ENCODE results near the gene RASAL3.

RASAL3 gene

DNA sequence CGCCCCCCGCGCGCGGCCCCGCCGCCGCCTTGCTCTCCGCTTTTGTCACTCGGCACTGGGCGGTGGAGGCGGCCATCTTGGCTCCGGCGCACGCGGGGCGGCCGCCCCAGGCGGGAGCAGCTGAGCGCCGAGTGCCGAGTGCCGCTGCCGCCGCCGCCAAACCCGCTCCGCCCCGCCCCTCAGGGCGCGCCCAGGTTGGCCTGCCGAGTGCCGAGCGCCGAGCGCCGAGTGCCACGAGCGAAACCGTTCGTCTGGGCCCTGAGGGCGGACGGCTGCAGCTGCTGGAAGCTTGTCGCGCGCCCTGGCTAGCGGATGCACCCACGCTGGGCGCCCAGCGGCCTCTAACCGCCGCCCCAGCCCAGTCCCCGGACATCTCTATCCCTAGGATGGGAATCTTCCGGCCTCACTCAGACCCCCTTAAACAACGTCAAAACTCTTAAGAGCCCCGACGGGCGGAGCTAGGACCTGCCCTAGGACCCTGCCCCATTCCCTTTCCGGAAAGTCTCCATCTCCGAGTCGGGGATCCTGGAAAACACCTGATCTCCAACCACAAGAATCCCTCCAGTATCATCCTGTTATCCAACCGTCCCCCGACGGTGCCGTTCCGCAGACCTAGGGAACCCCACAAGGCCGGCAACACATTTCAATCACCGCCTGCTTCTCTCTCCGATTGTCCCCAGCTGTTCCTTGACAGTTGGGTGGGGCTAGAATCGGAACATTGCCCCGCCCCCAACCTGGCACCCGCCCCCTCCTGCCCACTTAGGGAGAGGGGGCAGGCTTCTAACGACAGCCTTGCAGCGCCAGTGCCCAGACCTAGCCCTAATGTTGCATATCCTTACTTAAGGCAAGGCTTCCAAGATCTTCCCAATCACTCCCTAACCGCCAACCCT, 31.5 kb downstream of the RASAL3 start:
- peak; percentile 81 to 82 for DNase-seq

DNA sequence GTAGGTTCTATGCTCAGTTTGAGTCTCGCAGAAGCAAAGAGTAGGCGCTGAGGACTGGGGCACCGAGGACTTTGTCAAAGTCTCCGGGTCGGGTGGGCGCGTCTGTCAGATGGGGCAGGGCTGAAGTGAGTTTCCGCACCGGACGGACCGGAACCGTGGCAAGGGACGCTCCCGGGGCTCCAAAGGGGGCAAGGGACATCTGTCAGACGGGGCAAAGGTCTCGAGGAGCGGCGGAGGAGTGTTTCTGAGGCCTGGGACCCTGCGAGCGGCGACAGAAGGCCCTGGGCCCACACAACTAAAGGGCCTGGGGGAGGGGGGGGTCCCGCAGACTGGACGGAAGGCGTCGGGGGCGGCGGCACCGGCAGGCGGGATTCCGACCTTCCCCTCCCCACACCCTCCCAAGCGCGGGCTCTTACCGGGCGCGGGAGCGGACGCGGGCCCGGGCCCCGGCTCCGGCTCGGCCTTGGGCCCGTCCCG, 32.3 kb downstream of the RASAL3 start:
- no peak for DNase-seq

DNA sequence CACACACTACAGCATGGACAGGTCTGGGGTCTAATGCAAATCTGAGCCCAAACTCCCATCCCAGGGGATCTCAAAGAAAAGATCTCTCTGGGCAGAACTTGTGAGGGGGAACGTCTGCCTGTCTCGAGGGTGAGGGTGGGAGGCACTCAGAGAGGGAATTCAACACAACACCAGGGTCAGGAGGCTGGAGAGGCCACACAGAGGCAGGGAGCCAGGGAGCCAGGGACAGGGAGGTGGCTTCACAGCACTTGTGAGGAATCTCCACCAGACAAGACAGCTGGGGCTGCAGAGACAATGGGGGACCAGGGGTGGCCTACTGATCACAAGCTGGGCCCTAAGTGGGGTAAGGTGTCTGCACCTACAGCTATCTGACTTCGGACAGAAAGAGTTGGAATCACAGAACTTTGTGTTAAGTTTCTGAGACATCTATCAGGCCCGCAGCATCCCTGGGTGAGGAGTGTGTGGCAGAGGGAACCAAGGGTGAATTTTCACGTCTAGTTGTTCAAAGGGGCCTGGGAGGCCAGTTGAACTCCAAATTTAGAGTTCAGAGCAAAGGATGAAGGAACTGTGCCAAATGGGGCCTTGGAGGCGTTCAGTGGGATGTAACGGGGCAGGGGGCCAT, 32.8 kb downstream of the RASAL3 start:
- DNase-seq: no peak

DNA sequence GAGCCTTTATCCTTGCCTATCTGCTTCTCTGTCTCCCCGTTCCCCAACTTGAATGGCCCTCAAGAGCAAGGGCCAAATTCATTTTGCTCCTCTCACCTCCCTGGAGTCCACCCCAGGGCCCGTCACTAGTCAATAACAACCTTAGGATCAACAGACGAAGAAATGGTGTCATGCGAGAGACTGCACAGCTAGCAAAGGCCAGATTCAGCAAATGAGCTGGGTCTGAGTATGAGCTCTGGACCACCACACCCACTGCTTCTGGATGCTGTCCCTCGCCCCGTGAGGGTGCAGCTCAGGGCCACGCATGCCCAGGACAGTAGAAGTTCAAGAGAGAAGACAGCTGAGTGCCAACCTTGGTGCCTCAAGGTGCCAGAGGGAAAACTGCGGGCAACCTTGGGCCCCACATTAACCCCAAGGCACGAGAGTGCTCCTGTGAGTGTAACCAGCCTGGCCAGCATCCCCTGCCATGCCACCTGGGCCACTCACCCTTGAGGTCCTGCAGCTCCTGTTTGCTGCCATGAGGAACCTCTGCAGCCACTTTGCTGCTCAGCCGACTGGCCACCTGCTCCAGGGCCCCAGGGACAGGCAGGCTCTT, 33.7 kb downstream of the RASAL3 start:
- no peak for DNase-seq

DNA sequence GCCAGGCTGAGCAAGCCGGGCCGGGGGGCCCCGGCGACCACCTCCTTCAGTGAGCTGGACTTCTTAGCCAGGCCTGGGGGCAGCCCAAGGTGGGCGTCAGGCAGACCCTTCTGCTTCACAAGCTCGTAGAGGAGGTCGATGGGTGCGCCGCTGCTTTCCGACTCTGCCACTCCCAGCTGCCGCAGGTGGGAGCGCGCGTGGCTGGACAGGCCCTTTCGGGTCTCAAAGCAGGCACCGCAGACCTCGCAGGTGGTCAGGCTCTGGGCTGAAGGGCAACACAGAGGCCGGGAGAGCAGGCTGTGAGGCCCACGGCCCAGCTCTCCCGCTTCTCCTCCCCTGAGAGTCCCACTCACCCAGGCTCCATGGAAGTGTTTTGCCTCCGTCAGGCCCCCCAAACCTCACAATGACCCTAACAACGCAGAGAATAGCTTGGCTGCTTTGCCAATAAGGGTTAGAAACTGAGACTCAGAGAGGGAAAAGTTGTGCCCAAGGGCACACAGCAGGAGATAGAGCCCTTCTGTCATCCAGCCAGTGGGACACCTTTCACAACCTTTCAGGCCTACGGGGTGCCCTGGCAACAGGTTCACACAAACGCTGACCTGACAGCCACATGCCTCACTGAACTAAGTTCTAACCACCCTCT, 34.4 kb downstream of the RASAL3 start:
- DNase-seq: no peak

DNA sequence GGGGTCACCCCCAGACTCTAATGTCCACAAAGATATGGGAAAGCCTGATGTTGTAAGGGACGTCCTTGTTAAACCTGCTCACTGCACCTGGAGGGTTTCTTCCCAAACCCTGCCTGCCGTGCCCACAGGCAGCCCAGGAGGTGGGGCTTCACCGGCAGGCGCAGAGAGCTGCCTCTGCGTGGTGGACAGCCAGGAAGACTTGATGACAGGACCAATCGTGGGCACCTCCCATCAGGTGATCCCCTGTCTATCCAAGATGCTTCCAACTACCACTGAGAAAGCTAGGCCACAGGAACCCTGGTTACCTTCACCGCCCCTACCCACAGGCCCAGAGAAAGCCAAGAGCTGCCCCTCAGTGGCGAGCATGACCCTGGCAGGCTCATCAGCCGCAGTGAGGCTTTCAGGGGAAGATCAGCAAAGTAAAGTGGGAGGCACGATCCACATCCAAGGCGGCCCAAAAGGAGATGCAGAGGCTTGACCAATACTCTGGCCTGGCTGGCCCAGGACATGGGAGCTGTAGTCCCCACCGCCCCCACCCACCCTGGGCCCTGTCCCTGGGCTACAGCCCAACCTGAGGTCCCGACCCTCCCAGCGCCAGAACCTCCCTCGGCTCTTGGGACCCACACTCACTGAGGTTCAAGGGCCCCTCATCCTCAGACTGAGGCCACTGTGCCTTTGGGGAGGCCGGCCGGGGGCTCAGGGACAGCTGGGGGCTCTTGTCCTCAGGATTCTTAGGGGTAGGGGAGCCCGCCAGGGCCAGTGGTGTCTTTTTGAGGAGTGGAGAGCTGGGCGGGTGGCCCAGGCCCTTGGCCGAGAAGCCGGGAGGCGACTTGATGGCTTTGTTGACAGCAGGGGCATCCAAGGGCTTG, 35.2 kb downstream of the RASAL3 start:
- DNase-seq: no peak

DNA sequence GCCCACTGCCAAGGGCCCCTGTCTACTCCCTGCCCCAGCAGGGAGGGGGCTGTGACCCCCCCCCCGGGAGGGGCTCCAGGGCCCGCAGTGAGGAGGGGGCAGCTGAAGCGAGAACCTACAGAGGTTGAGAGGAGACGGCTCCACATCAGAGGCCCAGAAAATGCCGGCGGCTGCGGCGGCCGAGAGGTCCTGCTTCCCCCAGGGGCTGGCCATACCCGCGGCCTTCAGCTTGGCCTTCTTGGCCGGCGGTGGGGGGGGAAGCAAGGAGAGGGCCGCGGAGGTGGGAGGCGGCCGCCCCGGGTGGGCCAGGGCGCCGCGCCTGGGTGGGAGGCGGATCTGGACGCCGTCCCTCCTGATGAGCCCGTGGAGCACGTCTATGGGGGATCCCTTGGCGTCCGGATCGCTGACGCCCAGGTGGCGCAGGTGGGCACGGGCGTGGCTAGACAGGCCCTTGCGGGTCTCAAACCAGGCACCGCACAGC, 36.3 kb downstream of the RASAL3 start:
- DNase-seq: no peak

DNA sequence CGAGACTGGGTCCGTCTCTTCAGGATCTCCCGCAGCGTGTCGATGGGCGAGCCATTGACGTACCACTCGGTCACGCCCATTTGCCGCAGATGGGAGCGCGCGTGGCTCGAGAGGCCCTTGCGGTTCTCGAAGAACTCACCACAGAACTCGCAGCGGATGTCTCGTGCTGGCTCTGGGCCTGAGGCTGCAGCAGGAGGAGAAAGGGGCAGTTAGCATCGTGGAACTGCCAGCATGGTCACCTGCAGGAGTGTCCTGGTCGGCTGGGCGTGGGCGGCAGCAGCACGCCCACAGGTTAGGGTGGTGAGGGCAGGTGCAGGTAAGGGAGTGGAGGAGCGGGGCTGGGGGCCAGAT, 37.0 kb downstream of the RASAL3 start:
- no peak for DNase-seq

DNA sequence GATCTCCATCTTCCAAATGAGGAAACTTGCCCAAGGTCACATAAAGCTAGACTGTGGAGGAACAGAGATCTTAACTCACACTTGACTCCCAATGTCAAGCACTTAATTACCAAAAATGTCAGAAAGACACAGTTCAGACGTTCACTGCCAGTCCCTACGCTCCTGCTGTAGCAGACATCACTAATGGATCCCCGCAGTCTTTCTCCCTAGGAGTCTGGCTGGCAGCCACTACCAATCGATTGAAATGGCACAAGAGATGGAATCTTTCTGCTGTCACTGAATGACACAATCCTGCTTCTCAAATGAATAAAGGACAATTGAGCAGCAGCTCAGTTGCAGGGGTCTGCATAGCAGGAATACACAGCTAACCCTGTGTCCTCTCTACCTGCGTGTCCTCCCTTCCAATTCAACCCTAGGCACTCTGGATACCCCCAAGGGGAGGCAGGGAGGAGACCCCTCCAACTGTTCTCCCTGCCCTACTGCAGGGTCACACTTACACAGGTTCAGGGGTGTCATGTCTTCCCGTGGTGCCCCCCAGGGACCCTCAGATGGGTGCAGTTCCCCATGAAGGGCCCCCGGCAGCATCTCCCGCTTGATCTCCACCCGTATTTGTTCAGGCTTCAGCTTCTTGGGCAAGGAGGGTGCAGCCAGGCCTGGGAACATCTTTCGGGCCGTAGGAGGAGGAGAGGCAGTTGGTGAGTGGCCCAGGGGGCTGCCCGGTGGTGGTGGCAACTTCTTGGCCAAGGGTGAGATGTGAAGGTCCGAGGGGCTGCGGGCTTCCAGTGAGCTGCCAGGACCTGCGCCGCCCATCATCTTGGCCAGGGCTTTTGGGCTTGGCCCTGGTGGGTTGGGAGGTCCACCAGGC, 37.6 kb downstream of the RASAL3 start:
- no peak for DNase-seq

DNA sequence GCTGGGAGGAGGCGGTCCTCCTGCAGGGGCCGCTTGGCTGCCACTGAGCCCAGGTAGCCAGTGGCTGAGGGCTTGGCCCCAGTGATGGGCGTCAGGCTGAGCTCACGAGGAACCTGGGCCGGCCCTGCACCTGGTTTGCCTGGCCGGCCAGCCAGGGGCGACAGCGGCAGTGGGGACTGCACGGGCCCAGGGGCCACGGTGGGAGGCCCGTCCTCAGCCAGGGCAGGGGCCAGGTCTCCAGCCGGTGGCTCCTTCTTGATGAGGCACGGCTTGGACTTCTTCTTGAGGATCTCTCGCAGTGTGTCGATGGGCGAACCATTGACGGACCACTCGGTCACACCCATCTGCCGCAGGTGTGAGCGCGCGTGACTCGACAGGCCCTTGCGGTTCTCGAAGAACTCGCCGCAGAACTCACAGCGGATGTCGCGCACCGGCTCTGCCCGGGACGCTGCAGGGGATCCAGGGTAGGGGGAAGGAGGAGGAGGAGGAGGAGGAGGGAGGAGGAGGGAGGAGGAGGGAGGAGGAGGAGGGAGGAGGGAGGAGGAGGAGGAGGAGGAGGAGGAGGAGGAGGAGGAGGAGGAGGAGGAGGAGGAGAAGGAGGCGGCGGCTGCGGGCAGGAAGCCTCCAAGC, 38.9 kb downstream of the RASAL3 start:
- no peak for DNase-seq

DNA sequence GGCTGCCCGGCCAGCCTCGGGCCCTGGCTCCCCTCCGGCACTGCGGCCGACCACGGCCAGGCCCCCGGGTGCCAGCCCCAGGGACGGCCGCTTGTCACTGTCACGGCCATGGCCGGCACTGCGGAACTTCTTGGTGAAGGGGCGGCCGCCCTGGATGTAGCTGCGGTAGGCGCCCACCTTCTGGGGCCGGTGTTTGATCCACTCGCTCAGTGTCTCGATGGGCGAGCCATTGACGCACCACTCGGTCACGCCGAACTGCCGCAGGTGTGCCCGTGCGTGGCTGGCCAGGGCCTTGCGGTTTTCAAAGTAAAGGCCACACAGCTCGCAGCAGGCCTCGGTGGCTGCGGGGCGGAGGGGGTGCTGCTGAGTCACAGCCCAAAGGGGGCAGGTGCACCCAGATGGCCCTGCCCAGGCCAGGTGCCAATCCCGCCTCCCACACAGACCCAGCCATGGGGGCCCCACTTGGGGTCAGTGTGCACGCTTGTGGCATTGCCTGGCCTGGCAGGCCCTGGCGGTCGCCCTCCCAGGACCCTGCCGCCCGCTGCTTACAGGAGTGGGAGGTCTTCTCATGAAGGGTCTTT, 39.6 kb downstream of the RASAL3 start:
- no peak for DNase-seq

DNA sequence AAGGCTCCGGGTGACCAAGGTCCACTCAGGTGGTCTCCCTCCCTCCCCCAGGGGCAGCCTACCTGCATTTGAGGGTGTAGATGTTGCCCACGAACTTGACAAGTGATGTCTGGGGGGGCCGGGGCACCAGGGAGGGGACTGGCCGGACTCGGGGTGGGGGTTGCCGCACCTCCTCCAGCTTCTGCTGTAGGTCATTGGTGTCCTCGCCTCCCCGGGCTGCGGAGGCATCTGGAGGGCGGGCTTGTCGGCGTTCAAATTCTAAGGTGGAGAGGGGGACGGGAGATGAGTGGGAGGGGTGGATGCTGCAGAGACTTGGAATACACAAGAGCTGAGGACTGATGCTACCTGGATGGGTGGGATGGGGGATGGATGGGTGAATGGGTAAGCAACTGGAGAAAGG, 40.2 kb downstream of the RASAL3 start:
- no peak for DNase-seq

DNA sequence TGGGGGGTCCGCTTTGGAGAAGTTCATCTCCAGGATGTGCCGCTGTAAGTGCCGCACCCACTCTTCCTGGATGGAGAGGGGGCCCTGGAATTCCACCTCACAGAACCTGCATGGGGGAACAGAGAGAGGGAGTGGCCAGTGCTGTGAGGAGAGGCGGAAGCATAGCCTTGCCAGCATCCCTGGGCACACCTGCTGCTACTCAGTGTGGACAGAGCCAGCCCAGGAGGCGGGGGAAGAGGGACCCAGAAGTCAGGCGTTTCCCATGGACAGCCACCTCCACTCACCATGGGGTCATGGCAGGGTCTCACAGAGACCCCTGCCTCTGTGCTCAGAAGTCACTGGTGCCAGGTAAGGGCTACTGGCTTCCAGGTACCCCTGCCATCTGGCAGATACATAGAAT, 41.2 kb downstream of the RASAL3 start:
- DNase-seq: no peak

DNA sequence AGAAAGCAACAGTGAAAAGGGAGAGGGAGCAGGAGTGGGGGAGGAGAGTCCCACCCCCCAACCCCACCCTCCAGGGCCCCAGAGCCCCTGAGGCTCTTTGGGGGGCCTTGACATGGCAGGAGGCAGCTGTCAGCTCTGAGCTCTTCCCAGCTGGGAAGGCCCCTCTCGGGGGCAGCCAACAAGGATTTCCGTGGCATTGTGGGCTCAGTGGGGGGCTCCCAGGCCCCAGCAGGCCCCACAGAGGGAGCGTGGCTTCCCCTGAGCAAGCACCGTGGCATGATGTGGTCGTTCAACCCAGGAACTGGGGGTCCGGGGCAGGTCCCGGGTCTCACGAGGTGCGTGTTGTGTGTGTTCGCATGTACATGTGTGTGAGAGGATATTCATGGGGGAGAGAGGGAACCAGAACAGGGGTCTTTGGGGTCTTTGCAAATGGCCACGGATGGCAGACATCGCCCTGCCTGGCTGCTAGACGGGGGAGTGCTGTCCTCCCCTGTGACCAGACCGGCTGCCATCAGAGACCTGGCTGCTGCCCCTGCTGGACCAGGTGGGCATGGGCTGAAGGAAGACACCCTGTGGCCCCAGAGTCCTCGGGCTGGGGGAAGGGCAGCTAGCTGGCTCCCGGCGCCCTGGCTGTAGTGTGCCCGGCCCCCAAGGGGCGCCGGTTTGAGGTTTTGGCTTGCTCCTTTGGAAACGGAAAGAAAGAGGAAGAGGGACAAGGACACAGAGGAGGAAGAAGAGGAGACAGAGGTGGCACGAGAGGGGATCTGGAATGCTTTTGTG, 41.9 kb downstream of the RASAL3 start:
- no peak for DNase-seq

DNA sequence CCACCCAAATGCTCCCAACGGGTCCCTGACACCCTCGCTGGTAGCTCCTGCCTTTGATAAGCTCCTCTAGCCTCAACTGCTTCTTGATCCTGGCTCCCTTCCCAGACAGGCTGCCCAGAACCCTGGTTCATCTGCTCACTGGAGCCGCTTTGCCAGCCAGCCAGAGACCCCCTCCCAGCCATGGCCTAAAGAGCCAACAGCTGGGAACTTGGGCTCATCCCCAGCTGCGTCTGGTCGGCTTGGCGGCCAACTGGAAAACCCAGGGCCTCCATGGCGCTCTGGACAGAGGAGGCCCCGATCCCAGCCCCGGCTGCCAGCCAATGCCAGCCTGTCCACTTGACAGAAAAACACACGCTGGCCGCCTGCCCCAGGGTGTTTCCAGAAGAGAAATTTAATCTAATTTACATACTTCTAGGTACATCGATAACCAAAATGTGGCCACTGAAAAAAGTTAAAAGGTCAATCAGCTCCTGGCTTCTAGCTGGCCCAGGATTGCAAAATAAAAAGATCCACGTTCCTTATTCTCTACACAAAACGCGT, 42.6 kb downstream of the RASAL3 start:
- peak; percentile 64 to 82 for DNase-seq

DNA sequence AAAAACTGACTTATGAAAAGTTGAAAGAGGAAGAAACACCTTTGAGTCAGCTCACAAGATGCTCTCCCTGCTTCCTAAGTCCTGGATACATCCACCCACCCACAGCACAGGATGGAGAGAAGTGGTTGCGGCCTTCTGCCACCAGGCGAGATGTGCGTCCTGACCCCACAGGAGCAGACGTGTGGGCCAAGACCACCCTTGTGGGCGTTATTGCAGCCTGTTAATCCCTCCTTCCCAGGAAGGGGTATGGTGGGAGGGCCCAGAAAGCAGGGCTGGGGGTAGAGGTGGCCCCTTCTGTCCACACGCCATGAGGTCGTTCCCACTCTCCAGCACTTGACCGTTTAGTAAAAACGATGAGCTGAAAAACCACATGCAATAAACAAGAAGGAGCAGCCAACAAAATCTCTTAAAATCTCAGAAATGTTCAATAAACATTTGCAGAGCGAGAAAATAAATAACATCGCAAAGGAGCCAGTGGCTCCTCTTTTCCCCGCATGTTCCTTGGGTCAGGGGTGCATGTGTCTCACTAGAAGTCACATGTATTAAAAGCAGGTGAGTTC, 43.1 kb downstream of the RASAL3 start:
- no peak for DNase-seq

DNA sequence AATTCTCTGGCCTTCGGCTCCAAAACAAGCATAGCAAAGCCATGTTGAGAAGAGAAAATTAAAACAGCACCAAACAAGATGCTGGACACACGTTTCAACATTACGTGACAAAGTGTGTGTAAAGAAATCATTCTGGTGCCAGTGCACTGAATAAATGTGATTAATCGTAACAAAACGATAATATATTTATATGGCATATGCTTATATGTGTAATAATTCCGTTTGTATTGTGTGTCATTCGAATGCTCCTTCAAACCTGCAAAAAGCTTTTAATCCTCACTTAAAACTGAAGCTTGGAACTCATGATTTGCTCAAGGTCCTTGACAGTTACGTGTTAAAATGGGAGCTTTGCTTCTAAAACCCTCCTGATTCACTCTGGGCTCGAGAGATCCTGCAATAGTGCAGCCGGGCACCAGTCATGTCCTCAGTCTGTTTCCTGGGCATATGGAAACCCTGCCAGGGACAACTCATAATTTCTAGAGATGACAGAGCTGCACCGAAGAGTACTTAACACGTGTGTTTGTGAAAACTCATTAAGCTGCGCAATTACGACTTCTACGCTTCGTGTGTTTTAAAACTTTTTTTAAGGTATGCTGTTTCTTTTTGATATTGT, 44.8 kb downstream of the RASAL3 start:
- DNase-seq: no peak
